Right lung (tissue), 10 donors: Measurements from ENCODE around the gene MS4A4A. TPM values are rescaled to one million over a fixed set of nuclear protein-coding genes. Genes with fewer than 3 reads are reported as not detected.
"Not testable (repeated sequence)": the region's sequence is repeated elsewhere in the genome, so short reads cannot be mapped to it uniquely, and the experiment has no call there.

Experiments used
- DNase-seq, 2 donors: peaks; one replicate each; pipeline ENCODE4 v3.0.0-alpha.2; 2013
- long read RNA-seq, 8 donors: transcript quantifications; one replicate each; lab custom pipeline, GENCODE V29; 2026
- polyA plus RNA-seq, 5 donors: library from polyadenylated mRNA; unstranded; fragments of 120-200 nt; gene quantifications; one replicate each; pipeline versions ENCODE4 v1.2.1 to v1.2.3, GENCODE V29; 2013; ENCODE audit warnings: inconsistent platforms in 1 of 5, low replicate concordance in 1 of 5; ENCODE audit not compliant: insufficient read length in 5 of 5, insufficient read depth in 1 of 5

Gene MS4A4A
- polyA plus RNA-seq = 10 to 100 TPM in 4 of 5 donors, 1 to 10 TPM in 1; 5.5 to 16.4 (median 13.3) TPM
- long read RNA-seq, donor 1, partial matches to known transcripts = 0 of 4 reads
- long read RNA-seq, donor 1, other reads (novel, unspliced or antisense) = 0 of 4 reads
- long read RNA-seq, donor 2, transcript MS4A4A-201 (7 exons, 1,604 nt) = major isoform, 6 of 6 reads
- long read RNA-seq, donor 2, partial matches to known transcripts = 0 of 6 reads
- long read RNA-seq, donor 2, other reads (novel, unspliced or antisense) = 0 of 6 reads
- long read RNA-seq, donor 3, partial matches to known transcripts = 0 of 3 reads
- long read RNA-seq, donor 3, other reads (novel, unspliced or antisense) = 0 of 3 reads
- long read RNA-seq, donor 4, partial matches to known transcripts = 0 of 2 reads
- long read RNA-seq, donor 4, other reads (novel, unspliced or antisense) = 0 of 2 reads
- long read RNA-seq, donor 5, transcript MS4A4A-201 (7 exons, 1,604 nt) = major isoform, 7 of 9 reads
- long read RNA-seq, donor 5, partial matches to known transcripts = 0 of 9 reads
- long read RNA-seq, donor 5, other reads (novel, unspliced or antisense) = 0 of 9 reads
- long read RNA-seq, donor 6, partial matches to known transcripts = 0 of 2 reads
- long read RNA-seq, donor 6, other reads (novel, unspliced or antisense) = 0 of 2 reads
- long read RNA-seq, donor 7, partial matches to known transcripts = 0 of 3 reads
- long read RNA-seq, donor 7, other reads (novel, unspliced or antisense) = 0 of 3 reads
- long read RNA-seq, donor 8 = 0 reads

- DNase-seq = no peak
These were observed at the start of gene MS4A4A for GRCh38 chr11:60280412-60280811. MS4A4A (plus strand) TSS chr11:60280666; CDS start chr11:60280676, 10 bp downstream.

GRCh38 chr11:60230681-60231080 lies 49.8 kb upstream of the MS4A4A start:
- DNase-seq = no peak

DNA sequence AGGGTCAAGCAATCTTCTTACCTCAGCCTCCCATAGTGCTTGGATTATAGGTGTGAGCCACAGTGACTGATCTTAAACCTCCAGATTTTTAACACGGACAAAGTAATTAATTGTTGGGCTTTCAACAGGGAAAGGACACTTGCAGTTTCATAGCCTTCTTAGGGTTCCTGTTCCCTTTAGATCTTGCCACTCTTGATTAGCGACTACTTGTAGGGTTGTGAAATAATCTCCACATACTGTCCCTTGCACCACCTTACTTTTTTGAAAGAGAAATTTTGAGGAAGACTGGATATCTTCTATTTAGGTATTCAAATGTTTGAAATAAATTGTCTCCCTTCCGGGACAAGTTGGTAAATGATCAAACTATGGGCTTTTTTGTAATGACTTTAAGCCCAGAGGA lies 45.1 kb upstream of the MS4A4A start:
- no peak for DNase-seq

- DNase-seq = no peak
These were observed 39.8 kb upstream of the MS4A4A start for GRCh38 chr11:60240662-60241061.

DNA sequence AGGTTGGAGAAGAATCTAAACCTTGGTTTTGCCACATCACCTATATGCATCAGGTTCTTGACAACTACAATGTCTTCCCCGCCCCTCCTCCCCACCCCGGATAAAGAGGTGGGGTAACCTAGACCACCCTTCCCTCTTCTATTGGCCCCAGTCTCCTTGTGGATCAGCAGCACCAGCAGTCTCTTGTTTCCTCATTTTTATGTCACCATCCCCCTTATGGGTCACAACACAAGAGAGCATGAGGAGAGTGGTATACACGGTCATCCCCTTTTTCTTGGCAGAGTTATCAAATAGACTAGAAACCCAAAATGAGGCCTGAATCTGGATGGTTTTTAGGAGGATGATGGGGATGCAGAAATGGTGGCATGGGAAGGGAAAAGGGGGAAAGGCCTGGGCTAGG lies 38.7 kb upstream of the MS4A4A start:
- DNase-seq = no peak

DNA sequence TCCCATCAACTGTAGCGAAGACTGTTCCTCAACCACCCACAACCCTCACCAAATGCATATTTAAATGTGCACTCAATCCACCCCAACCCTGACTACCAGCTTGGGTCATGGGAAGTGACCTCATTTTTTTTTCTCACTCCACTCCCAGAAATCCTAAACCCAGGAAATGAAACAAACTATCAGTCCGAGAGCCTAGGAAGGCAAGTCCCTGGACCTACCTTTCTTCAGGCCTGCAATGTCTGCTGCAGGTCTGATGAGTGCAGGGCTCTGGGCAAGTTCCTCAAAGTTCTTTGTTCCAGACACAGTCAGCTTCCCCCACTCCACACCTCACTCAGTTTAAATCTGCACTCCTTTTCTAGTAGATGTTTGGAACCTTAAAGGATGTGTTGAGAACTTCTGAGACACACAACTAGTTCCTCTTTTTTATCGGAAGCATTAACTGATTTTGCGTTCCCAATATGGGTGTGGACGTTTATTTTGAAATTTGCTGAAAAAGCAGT lies 37.7 kb upstream of the MS4A4A start, which contains the start of gene MS4A4E:
Gene MS4A4E, minus strand, starts transcription at position 398 of the 500 bp plus-strand sequence. CDS start 13,082 bp downstream, outside the sequence.
- no peak for DNase-seq

GRCh38 chr11:60251485-60252212 lies 28.8 kb upstream of the MS4A4A start:
- DNase-seq = peak; percentile 5 to 15

- no peak for DNase-seq
These were observed 28.0 kb upstream of the MS4A4A start for GRCh38 chr11:60252213-60253108.

DNA sequence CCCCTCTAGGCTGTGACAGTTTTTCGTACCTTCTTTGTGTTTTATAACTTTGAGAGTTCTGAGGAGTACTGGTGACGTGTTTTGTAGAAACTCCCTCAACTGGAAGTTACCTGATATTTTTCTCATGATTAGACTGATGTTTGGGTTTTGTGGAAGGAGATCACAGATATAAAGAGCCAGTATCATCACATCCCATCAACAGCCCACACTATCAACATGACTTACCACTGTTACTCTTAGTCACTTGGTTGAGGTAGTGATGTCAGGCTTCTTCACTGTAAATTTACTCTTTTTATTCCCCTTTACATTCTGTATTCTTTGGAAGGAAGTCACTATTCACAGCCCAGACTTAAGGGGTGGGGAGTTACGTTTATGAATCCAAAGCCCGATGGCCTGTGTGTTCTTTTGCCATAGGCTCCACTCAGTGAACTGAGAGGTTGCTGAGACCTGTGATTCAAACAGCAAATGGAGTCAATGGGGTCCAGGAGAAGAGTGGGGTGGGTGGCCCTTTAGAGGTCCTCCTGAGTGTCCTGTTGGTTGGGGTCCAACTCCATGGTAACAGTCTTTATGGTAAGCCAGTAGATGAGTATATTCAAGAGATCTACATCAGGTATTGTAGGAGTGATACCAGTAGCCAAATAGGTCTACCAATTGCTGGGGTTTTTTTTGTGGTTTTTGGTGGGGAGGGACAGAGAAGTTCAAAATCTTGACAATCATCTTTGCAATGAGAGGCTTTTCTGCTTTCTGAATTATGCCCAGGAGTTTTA lies 22.3 kb upstream of the MS4A4A start:
- no peak for DNase-seq

GRCh38 chr11:60261014-60261413 lies 19.5 kb upstream of the MS4A4A start:
- no peak for DNase-seq

- DNase-seq = no peak
These were observed 17.1 kb upstream of the MS4A4A start for GRCh38 chr11:60263402-60263801.

DNA sequence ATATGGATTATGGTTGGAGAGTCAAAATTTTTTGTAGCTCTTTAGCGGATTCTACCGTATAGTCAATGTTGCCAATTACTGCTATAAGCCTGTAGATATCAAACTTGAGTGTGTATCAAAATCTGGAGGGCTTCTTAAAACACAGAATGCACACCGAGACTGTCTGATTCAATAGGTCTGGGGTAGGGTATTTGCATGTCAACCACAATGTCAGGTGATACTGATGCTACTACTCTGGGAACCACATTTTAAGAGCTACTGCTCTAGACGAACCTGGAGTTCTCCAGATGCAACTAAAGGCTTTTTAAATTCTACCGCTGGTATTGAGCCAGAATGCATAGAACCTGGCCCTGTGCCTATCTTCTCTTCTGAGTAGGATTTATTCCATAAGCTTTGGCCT lies 15.8 kb upstream of the MS4A4A start:
- DNase-seq = no peak

GRCh38 chr11:60265373-60266214 lies 14.9 kb upstream of the MS4A4A start:
- DNase-seq = no peak

- DNase-seq = no peak
These were observed 6.0 kb upstream of the MS4A4A start for GRCh38 chr11:60274416-60274815.

GRCh38 chr11:60281485-60281884 lies 1.0 kb downstream of the MS4A4A start:
- DNase-seq = no peak

DNA sequence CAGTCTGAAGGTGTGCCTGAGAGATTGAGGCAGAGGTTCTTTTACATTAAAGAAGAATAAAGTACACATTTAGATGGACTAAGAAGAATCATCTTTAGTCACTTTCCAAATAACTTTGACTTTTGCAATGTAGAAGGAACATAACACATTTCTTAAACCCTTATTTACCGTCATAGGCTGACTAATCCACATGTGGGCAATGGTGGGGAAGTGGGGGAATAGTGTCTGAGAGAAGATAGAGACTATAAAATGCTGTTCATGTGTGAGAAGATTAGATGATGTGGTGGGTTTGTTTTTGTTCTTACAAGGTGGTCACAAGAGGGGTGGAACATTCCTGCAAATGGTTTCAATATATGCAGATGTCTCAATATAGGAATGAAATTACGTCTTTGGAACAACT lies 1.8 kb downstream of the MS4A4A start:
- DNase-seq = no peak

DNA sequence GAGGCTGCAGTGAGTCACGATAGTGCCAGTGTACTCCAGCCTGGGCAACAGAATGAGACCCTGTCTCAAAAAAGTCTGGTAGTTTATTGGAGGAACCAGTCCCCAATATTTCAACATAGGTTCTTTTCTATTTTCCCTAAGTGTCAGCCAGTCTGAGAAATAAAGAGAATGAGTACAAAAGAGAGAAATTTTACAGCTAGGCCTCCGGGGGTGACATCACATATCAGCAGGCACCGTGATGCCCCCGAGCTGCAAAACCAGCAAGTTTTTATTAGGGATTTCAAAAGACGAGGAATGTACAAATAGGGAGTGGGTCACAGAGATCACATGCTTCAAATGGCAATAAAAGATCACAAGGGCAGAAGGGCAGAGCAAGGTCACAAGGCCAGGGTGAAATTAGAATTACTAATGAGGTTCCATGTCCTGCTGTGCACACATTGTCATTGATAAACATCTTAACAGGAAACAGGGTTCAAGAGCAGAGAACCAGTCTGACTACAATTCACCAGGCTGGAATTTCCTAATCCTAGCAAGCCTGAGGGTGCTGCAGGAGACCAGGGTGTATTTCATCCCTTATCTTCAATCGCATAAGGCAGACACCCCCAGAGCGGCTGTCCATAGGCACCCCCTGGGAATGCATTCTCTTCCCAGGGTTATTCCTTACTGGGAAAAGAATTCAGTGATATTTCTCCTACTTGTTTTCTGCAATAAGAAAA lies 5.1 kb downstream of the MS4A4A start:
- not testable (repeated sequence) for DNase-seq

GRCh38 chr11:60288531-60288930 lies 8.1 kb downstream of the MS4A4A start:
- DNase-seq = no peak
